EL (cell line): Measurements from ENCODE around the gene PRSS56.
A peak's percentile ranks its signal among the peaks of the same experiment; 100 is the strongest.
"Not testable (repeated sequence)": the region's sequence is repeated elsewhere in the genome, so short reads cannot be mapped to it uniquely, and the experiment has no call there.

Source experiments
- DNase-seq: peaks from one replicate; pipeline ENCODE4 v3.0.0-alpha.2; 2016

The PRSS56 gene

GRCh38 chr2:232526372-232526941, 6.3 kb downstream of the PRSS56 start:
- no peak for DNase-seq

- no peak for DNase-seq
These were observed 7.8 kb downstream of the PRSS56 start for GRCh38 chr2:232527905-232528470.

GRCh38 chr2:232528746-232529460, 8.7 kb downstream of the PRSS56 start:
- DNase-seq: peak; percentile 29

GRCh38 chr2:232529806-232530547, 9.8 kb downstream of the PRSS56 start:
- no peak for DNase-seq

- DNase-seq: no peak
These were observed 10.6 kb downstream of the PRSS56 start for GRCh38 chr2:232530626-232531260.

GRCh38 chr2:232532419-232532818, 12.2 kb downstream of the PRSS56 start:
- no peak for DNase-seq

GRCh38 chr2:232532821-232533220, 12.6 kb downstream of the PRSS56 start:
- not testable (repeated sequence) for DNase-seq

GRCh38 chr2:232533944-232534710, 13.9 kb downstream of the PRSS56 start:
- DNase-seq: no peak

GRCh38 chr2:232534940-232535651, 14.9 kb downstream of the PRSS56 start:
- no peak for DNase-seq

GRCh38 chr2:232535761-232536530, 15.8 kb downstream of the PRSS56 start:
- DNase-seq: no peak

- no peak for DNase-seq
These were observed 16.9 kb downstream of the PRSS56 start for GRCh38 chr2:232537079-232537478.

GRCh38 chr2:232537499-232537898, 17.3 kb downstream of the PRSS56 start:
- DNase-seq: no peak

- DNase-seq: no peak
These were observed 18.5 kb downstream of the PRSS56 start for GRCh38 chr2:232538671-232539070.

GRCh38 chr2:232539298-232540231, 19.4 kb downstream of the PRSS56 start, which contains the start of gene CHRNG:
Gene CHRNG (plus strand): TSS chr2:232539692. CDS start chr2:232539748, 56 bp downstream.
- DNase-seq: no peak

GRCh38 chr2:232540441-232541041, 20.4 kb downstream of the PRSS56 start:
- DNase-seq: no peak

- no peak for DNase-seq
These were observed 21.2 kb downstream of the PRSS56 start for GRCh38 chr2:232541195-232541960.

- DNase-seq: no peak
These were observed 21.9 kb downstream of the PRSS56 start for GRCh38 chr2:232541961-232542714.
